ENCODE data around the gene PRDM8. TPM values are rescaled to one million over a fixed set of nuclear protein-coding genes. Genes with fewer than 3 reads are reported as not detected.

PRDM8 gene
- total RNA-seq, 4 donors from 2014 or later: 24.1 to 63.5 (median 34.3) TPM

- H3K36me3 ChIP-seq: no peaks in the 10 kb centered on the region
- DNase-seq (ENCODE audit: extremely low spot score): no peak
- no peak overlapping the region for H3K4me3 ChIP-seq
- no peak overlapping the region for H3K27ac ChIP-seq (replicated peaks in 1 of 4)
- H3K27me3 ChIP-seq: no peaks in the 10 kb centered on the region
- no peaks in the 10 kb centered on the region for H3K9me3 ChIP-seq
- intact Hi-C loops (cut with DNase I): no loop called here
- TF ChIP-seq POLR2A (IDR thresholded peaks at IDR 0.05; ENCODE audit: low read depth) (no peak), CTCF (IDR thresholded peaks at IDR 0.05) (no peak), POLR2AphosphoS5 (IDR thresholded peaks at IDR 0.05) (no peak), EP300 (IDR thresholded peaks at IDR 0.05) (no peak)
- no peaks in the 10 kb centered on the region for H3K4me1 ChIP-seq
These were observed 31.4 kb upstream of the PRDM8 start for GRCh38 chr4:80165855-80166254.

GRCh38 chr4:80171251-80171650, 26.1 kb upstream of the PRDM8 start:
- Histone ChIP-seq H3K27me3 (no peaks in the 10 kb centered on the region), H3K27ac (replicated peaks in 1 of 4) (no peak overlapping the region), H3K36me3 (no peaks in the 10 kb centered on the region), H3K4me1 (peaks cover 0 to 10% (median 0%) of the 10 kb centered on the region in 4 donors), H3K4me3 (no peak overlapping the region), H3K9me3 (no peaks in the 10 kb centered on the region)
- intact Hi-C loops (cut with DNase I): loop anchor here (5.0 kb wide), 1 partner anchor 89 kb away; no protein-coding TSS in a partner anchor
- DNase-seq (ENCODE audit: extremely low spot score): no peak
- TF ChIP-seq POLR2AphosphoS5 (IDR thresholded peaks at IDR 0.05) (no peak), EP300 (IDR thresholded peaks at IDR 0.05) (no peak), CTCF (IDR thresholded peaks at IDR 0.05) (no peak), POLR2A (IDR thresholded peaks at IDR 0.05; ENCODE audit: low read depth) (no peak)
- WGBS: 22% methylated on average over 1 of the region's 1 CpG

GRCh38 chr4:80171656-80172055, 25.6 kb upstream of the PRDM8 start:
- no peak for TF ChIP-seq EP300 (IDR thresholded peaks at IDR 0.05)
- no peak for TF ChIP-seq POLR2A (IDR thresholded peaks at IDR 0.05; ENCODE audit: low read depth)
- TF ChIP-seq CTCF (IDR thresholded peaks at IDR 0.05): no peak
- no peak for TF ChIP-seq POLR2AphosphoS5 (IDR thresholded peaks at IDR 0.05)
- H3K36me3 ChIP-seq: no peaks in the 10 kb centered on the region
- no peak overlapping the region for H3K27ac ChIP-seq (replicated peaks in 1 of 4)
- H3K9me3 ChIP-seq: no peaks in the 10 kb centered on the region
- H3K27me3 ChIP-seq: no peaks in the 10 kb centered on the region
- intact Hi-C loops (cut with DNase I): loop anchor here (5.0 kb wide), 1 partner anchor 89 kb away; no protein-coding TSS in a partner anchor
- DNase-seq (ENCODE audit: extremely low spot score): no peak
- WGBS: 90% methylated on average over 3 of the region's 3 CpGs
- H3K4me1 ChIP-seq: peaks cover 0 to 10% (median 0%) of the 10 kb centered on the region in 4 donors
- H3K4me3 ChIP-seq: no peak overlapping the region

- H3K27ac ChIP-seq (replicated peaks in 1 of 4): no peak overlapping the region
- H3K36me3 ChIP-seq: no peaks in the 10 kb centered on the region
- DNase-seq (ENCODE audit: extremely low spot score): no peak
- H3K27me3 ChIP-seq: no peaks in the 10 kb centered on the region
- H3K9me3 ChIP-seq: no peaks in the 10 kb centered on the region
- H3K4me1 ChIP-seq: peaks cover 0 to 10% (median 0%) of the 10 kb centered on the region in 4 donors
- no peak overlapping the region for H3K4me3 ChIP-seq
- intact Hi-C loops (cut with DNase I): loop anchor here (5.0 kb wide), 1 partner anchor 90 kb away; no protein-coding TSS in a partner anchor
- 48% methylated on average over 2 of the region's 2 CpGs for WGBS
- no peak for TF ChIP-seq EP300 (IDR thresholded peaks at IDR 0.05)
- no peak for TF ChIP-seq POLR2A (IDR thresholded peaks at IDR 0.05; ENCODE audit: low read depth)
- TF ChIP-seq POLR2AphosphoS5 (IDR thresholded peaks at IDR 0.05): no peak
- no peak for TF ChIP-seq CTCF (IDR thresholded peaks at IDR 0.05)
These were observed 25.1 kb upstream of the PRDM8 start for GRCh38 chr4:80172203-80172602.

GRCh38 chr4:80173401-80173800, 23.9 kb upstream of the PRDM8 start:
- no peak for DNase-seq (ENCODE audit: extremely low spot score)
- Histone ChIP-seq H3K27me3 (no peaks in the 10 kb centered on the region), H3K9me3 (peaks cover 0 to 2% (median 1%) of the 10 kb centered on the region in 4 donors), H3K4me1 (peaks cover 0 to 10% (median 0%) of the 10 kb centered on the region in 4 donors), H3K27ac (replicated peaks in 1 of 4) (no peak overlapping the region), H3K36me3 (no peaks in the 10 kb centered on the region), H3K4me3 (no peak overlapping the region)
- TF ChIP-seq EP300 (IDR thresholded peaks at IDR 0.05) (no peak), POLR2AphosphoS5 (IDR thresholded peaks at IDR 0.05) (no peak), CTCF (IDR thresholded peaks at IDR 0.05) (no peak), POLR2A (IDR thresholded peaks at IDR 0.05; ENCODE audit: low read depth) (no peak)
- intact Hi-C loops (cut with DNase I): loop anchor here (5.0 kb wide), 1 partner anchor 91 kb away; no protein-coding TSS in a partner anchor

Measured in esophagus muscularis mucosa (tissue), 4 donors.